HG03520 (cell line): ENCODE measurements around the gene RASL10B.

Experiments used
- ATAC-seq: cut with Tn5 transposase; IDR thresholded peaks from one replicate; pipeline ENCODE4 v1.9.1; 2021; ENCODE audit warnings: mild to moderate bottlenecking, moderate library complexity; ENCODE audit not compliant: unreplicated experiment

RASL10B gene

DNA sequence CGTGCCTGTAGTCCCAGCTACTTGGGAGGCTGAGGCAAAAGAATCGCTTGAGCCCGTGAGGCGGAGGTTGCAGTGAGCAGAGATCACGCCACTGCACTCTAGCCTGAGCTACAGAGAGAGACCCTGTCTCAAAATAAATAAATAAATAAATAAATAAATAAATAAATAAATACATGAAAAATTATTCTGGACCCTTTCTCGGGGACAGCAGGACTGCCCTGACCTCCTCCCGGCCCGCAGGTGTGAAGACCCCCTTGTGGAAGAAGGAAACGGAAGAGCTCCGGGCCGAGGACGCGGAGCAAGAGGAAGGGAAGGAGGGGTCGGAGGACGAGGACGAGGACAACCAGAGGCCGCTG lies 32.3 kb downstream of the RASL10B start:
- ATAC-seq: no peak

DNA sequence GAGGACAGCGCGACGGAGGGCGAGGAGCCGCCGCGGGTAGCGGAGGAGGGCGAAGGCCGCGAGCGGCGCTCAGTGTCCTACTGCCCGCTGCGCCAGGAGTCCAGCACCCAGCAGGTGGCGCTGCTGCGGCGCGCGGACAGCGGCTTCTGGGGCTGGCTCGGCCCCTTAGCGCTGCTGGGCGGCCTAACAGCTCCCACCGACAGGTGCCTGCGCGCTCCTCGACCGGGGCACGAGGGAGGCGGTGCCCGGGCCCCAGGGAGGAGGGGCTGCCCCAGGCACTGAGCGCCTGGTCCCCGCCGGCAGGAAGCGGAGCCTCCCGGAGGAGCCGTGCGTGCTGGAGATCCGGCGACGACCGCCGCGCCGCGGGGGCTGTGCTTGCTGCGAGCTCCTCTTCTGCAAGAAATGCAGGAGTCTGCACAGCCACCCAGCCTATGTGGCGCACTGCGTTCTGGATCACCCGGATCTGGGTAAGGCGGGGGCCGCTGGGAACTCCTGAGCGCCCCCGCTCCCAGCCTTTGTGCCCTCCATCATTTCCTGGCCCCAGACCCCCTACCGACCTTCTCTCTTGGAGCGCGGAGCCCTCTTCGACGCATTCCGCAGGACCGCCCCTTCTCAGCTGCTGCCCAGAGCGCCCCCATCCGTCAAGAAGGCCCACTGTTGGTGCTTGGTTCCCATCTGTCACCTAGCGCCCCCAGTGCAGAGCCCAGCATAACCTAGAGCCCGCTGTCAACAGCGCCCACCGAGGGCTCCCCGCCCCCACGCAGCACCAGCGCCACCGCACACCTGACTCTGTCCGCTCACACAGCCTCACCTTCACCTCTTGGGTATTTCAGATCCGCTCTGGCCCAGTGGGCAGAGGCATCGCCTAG lies 32.9 kb downstream of the RASL10B start:
- peak; percentile 81 for ATAC-seq

DNA sequence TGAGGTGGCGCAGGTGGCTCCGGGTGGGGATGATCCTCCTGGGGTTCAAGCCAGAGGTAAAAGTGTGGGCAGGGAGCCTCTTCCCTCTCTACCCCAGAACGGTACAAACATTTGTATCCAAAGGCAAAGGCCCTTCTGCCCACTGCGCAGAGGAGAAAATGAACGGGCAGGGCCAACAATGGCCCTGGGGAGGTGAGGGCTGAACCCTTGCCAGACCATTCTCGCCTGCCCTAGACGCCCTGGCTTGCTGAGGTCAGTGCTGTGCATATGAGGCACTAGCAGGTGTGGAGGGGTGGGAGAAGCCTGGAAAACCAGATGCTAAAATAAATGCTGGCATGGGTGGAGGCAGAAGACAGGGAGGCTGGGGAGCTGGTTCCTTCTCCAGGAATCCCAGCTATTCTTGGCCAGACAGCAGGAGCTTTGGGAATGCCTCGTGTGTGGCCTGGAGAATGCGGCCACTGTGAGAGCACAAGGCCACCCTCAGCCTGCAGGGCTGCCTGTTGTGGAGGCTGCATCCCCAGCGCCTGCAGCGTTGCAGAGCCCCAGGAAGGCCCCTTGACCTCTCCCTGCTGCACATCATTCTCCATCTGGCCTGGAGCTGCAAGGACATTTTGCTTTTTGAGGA lies 33.8 kb downstream of the RASL10B start:
- no peak for ATAC-seq

DNA sequence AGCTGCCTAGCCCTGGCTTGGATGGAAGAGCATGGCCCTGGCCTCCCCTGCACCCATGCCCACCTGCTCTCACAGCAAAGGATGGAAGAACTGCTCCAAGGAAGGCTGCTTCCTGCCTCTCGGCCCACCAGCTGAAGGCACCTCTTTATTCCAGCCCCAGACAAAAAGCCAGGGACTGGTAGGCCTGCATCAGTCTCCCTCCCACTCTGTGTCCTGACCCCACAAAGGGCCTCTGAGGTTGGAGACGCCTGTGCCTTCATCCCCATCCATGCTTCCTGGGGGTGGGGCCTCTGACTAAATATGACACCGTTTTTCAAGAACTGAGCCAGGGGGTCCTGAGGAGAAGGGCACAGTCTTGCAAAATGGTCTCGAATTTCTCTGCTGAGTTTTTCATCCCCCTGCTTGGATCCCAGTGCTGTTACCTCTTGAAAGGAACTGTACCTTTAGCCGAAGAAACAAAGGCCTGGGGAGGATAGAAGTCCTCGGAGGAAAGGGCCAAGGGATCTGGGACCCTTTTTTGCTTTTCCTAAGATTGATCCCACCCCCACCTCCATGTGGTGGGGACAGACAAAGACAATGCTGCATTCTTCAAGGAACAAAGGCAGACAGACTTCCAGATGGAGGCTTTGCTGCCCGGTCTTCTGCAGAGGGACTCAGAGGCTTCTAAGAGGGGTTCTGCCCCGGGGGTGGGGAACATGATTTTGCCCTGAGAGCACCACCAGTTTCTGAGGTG lies 34.5 kb downstream of the RASL10B start:
- ATAC-seq: no peak

DNA sequence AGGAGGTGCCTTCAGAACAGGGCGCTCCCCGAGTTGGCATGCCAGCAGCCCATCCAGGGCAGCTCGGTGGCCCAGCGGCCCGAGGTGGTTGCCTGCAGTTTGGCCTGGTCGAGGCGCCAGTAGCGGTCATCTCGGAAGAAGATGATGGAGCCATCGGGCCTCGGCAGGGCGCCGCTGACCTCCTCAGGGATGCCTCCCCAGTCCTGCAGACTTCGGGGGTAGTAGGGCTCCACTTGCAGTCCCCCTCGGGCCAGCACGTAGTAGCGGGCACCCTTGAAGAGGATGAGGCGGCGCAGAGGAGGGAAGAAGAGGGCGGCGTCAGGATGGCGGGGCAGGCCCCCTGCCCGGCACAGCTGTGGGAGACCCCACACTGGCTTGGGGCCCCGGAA lies 35.0 kb downstream of the RASL10B start:
- ATAC-seq: no peak

DNA sequence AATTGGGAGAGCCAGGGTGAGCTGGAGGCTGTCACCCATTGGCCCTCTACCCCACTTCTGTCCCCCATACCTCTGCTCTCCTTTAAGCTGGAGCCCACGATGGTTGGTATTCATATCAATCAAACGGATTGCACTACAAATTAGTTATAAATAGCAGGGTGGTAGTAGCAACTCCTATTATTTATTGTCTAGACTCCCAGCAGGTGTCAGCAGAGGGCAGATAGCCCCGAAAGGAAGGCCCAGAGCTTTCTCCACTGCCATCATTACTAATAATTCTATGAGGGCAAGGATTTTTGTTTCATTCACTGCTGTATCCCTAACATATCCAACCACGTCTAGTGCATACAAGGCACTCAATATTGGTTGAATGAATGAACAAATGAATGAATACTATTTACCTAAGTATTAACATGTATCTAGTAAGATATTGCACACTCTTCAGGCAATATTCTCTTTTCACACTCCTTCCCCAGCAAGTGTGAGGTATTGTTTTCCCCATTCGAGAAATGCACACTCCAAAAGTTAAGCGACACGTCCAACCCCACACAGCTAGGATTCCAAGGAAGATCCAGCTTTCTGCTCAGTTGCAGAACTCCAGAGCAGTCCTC lies 35.6 kb downstream of the RASL10B start:
- no peak for ATAC-seq

DNA sequence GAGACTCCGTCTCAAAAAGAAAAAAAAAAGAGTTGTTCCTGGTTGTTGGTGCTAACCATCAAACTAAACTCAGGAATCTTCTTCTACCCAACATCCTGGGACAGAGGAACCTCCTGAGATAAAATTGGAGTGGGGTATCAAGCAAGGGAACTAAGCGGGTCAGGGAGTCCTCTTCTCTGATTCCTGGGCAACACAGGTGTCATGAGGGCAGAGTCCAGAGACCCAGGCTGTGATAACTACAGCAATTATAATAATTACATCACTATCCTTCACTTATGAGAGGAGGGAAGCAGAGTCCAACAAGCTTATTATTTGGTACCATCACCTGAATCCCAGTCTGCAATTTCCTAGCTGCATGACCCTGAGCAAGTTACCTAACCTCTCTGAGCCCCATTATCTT lies 37.4 kb downstream of the RASL10B start:
- no peak for ATAC-seq

DNA sequence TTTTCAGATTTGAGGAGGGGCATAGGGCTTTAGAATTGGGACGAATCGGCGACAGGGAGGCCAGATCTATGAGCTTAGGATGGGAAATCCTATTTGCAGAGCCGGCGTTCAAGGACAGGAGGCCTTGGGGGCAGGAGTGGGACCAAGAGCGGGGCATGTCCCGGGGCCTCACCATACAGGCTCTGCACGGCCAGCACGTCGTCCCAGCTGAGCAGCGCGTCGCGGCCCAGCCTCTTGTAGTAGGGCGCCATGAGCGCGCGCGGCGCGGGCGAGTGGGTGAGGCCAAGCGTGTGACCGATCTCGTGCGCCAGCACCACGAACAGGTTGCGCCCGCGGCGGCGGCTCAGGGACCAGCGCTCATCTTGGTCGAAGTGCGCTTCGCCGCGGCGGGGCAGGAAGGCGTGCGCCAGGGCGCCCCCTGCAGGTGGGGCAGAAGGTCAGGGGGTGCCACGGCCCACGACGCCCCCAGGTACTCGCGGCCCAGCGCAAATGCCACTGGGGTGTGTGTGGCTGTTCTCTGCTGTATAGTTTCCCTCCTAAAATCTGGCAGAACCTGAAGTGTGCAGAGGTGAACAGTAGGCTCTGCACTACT lies 38.6 kb downstream of the RASL10B start:
- no peak for ATAC-seq

DNA sequence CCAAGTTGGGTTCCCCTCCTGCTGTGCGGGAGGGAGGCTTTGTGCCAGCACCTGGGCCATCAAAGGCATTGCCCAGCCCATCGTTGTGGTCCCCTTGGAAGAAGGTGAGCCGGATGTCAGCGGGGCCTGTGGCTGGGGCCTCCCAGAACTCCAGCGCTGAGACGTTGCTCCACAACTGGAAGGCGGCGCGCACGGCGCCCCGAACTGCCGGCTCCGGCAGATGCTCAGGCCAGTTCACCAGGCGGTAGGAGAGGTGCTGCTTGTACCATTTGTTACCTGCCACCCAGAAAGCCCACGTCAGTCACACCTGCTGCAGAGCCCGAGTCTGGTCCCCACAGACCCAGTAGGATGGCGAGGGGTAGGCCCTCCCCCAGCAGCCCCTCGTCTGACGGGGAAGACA lies 41.7 kb downstream of the RASL10B start:
- ATAC-seq: no peak

DNA sequence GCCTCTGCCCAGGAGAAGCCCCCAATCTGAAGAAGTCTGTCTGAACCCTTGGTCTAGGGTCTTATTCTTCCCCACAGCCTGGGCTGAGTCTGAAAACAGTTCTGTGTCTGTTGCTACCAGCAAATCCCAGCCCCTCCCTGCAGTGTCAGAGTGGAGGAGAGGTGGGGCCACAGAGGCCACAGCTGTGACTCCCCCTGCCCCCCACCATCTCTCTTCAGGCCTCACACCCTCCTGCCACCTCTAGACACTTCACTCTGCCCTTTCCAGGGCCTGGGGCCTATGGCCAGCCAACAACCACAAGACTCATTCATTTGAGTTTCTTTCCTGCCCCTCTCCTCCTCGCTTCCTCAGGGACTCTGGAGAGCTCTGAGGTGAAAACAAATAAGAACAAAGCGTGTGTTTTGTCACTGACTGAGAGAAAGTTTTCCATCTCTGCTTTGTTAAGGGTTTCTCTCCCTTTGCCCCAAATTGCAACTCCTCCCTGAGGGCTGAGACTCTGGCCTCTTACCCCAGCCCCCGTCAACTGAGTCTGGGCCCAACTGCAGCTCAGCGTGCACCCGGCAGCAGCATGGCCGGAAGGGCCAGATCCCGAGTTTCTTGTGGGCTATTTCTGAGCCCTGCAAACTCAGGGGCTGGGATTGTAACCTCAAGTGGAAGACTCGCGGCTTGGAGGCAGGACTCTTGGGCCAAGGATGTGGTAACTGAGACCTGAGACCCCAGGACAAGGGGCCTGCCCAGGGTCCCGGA lies 42.4 kb downstream of the RASL10B start:
- no peak for ATAC-seq

DNA sequence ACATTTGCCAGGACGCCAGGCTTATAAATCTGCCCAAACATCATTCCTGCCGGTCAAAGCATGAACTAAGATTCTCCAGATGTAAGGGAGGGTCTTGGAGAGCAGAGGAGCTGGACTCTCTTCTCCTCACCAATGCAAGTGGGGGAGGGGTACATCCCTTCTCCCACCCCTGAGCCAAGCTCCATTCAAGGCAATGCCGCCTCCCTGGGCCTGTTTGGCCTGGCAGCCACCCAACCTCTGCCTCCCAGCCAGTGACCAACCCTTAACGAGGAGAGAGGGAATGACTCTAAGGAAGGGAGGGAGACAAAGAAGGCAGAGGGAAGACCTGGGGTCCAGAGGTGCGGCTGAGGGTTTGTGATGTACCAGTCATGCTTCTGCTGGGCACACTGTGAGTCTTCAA lies 43.1 kb downstream of the RASL10B start:
- ATAC-seq: no peak

DNA sequence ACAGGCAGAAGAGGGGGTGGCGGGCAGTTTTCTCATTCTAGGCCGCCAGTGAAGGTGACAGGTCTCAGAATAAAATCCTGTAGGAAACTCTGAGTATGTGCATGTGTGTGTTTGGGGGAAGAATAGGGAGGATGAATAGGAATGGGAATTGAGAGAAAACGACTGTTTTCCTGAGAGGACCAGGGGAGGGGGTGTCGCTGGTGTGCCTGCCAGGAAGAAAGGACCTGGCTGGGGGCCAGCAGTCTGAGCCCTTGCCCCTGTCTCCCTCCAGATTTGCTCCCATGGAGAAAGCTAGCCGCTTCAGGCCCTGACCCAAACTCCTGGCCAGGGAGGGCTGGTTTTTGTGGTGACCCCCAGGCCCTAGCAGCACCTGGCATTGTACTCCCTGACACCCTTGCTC lies 43.6 kb downstream of the RASL10B start:
- ATAC-seq: no peak

DNA sequence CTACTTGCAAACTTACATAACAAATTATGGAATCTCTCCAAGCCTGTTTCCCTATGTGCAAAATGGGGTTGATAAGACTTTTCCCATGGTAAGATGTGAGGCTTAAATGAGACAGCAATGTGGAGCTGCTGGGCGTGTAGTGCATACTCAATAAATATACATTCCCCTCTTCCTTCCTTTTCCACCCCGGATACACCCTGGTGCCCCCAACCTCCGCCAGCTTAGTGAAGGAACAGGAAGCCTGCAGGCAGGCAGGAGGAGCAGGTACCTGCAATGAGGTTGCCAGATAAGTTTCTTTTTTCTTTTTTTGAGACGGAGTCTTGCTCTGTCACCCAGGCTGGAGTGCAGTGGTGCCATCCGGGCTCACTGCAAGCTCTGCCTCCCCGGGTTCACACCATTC lies 44.1 kb downstream of the RASL10B start:
- ATAC-seq: no peak

DNA sequence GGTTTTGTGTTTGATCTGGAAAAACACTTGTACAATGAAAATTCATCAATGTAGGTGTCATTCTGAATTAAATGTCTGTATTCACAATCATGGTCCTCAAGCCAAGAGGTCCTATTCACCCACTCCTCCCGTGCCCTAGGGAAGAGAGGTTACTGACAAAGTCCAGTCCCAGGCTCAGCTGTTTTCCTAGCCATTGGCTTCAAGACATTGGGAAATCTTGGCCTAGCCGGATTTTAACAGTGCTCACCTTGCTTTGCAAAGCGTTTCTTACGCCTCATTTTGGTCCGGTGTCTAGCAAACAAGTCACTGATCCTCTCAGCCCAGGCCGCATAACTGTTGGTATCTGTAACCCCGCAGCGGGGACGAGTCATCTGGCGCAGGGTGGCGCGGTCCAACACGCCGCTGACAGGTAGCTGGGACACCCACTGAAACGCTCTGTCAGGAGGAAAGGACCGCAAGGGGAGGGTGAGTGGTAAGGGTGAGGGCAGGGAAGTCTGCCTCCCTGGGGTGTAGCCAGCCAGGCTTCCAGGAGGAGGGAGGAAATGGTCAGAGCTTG lies 47.3 kb downstream of the RASL10B start:
- ATAC-seq: no peak

DNA sequence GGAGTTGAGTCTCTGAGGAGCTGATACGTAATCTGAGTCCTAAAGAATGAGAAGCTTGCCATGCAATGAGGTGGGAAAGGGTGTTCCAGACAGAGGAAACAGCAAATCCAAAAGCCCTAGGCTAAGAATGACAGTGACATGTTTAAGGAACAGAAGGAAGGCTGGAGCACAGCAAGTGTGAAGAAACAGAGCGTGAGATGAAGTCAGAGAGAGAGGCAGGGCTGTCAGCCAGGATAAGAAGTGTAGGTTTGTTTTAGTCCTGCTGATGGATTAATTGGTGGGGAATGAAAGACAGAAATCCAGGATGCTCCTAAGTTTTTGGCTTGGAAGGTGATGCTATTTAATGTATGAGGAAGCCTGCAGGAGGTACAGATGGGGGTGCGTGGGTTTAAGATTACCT lies 49.5 kb downstream of the RASL10B start:
- no peak for ATAC-seq

DNA sequence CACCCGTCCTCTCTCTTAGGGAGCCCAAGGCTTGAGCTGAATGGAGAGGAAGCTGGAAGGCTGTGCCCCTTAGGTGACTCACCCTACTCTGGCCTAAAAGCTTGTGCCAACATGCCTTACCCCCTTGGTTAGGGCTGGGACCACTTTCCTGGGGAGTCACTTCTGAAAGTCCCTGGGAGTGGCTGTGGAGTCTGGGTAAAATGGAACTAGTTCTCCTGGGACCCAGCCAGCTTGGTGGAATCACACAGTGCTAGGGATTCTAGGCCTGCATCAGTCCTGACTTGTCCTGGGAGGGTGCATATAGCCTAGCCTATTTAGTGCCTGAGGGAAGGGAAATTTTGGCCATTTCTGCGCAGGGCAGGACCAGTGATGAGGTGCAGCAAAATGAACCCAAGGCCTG lies 53.5 kb downstream of the RASL10B start:
- ATAC-seq: no peak

DNA sequence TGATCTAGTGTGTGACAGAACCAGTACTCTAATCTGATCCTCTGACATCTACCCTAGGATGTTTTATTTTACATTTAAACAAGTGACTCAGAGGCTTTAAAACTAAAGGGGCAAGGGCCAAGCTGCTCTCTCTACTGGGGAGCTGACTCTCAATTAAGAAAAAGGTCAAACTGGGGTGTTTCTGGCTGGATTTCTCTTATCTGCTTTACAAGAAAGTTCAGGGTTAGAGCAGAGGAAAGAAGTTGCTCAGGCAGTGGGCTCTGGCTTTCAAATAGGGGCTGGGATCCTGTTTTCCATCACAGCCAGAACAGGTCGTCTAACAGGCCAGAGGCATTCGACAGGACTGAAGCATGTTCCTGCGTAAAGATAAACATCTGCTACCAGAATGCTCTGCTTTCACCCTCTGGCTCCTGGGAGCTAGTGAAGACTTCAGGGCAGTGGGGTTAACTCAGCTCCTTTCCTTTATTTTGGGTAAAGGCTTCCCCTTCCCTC lies 55.5 kb downstream of the RASL10B start:
- ATAC-seq: no peak

DNA sequence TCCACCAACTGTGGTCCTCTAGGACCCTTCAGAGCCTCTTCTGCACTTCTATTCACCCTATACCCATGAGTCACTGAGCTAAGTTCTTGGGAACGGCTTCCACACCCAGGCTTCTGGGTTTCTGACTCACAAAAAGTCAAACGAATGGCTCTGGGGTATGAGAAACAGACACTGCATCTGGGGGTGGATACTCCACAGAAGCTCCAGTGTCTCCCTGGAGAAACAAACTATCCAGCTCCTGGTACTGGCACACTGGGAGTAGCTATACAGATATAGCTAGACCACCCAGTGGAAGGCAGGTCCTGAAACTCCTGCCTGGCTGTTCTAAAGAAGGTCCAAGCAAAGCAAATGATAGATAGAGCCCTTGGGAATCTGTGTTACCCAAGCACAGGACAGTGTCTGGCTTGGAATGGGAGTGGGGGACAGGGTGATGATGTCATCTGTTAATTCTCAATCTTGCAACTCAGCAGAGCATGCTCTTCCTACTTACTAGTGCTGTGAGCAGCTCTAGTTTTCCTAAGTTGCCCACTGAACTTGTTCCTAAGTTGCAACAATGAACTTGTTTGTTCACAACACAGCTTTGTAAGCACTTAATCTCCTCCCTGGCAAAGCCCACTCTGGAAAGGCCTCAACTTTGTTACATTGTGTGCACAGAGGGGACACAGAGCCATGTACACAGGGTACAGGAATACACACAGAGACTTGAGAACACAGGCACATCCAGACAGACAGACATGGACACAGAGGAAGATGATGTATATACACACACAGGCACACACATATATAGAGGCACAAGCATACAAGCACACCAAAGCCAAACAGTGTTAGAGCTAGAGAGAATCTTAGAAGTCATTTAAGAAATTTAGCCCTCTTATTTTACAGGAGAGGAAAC lies 57.3 kb downstream of the RASL10B start:
- ATAC-seq: no peak

DNA sequence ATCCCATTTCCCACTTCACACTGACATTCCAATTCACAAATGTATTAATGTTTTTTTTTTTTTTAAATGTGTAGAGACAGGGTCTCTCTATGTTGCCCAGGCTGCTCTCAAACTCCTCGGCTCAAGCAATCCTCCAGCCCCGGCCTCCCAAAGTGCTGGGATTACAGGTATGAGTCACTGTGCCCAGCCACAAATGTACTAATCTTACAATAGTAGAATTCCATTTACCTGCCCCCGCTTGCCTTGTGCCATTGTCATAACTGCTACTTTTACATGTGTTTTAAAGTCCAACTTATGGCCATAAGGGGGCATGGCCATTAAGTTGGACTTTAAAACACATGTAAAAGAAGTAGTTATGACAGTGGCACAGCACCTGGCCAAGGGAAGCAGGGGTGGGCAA lies 59.4 kb downstream of the RASL10B start:
- no peak for ATAC-seq
